GM21381 (cell line): ENCODE measurements around the gene ATP5F1D.

Experiments
- ATAC-seq: cut with Tn5 transposase; IDR thresholded peaks from one replicate; pipeline ENCODE4 v1.9.1; 2021; ENCODE audit warnings: mild to moderate bottlenecking, moderate library complexity; ENCODE audit not compliant: unreplicated experiment

The ATP5F1D gene

GRCh38 chr19:1231729-1232637, 9.6 kb upstream of the ATP5F1D start:
- ATAC-seq, result no peak

- ATAC-seq, result no peak
These were observed 8.9 kb upstream of the ATP5F1D start for GRCh38 chr19:1232652-1233072.

GRCh38 chr19:1233115-1233667, 8.4 kb upstream of the ATP5F1D start:
- ATAC-seq, result no peak

DNA sequence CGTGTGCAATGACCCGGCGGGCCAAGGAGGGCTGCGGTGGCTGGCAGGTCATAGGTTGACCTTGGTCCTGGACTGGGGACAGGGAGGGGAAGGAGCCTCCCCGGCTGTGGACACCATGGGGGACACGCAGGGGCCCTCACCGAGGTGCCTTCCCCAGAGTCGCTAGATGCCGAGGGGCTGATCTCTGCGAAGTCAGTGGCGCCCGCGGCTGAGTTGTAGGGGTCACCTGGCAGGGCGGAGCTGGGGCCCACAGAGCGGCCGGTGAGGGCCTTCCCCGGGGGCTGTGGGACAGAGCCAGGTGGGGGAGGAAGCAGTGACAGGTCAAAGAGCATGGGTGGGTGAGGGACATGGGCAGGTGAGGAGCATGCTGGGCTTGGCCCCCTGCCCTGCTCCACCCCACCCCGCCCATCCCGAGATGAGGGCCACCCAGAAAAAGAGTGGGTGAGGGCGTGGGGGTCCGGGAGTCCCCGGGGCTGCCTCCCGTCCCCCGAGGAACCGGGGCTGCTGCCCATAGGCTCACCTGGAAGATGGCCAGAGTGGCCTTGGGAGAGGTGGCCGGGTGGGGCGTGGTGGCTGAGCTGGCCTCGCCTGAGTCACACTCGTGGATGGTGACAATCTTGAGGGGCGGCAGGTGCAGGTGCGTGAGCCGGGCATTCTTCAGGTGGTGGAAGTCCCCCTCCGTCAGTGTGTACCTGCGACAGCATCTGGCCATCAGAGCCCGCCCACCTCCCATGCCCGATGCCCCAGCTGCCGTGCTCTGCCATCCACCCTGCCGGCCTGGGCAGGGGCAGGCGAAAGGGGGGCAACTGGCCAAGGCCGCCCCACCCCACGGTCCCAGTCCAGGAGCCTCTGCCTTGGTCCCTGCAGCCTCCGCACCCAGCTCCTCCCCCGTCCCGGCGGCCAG, 7.2 kb upstream of the ATP5F1D start:
- ATAC-seq, result no peak

- ATAC-seq, result no peak
These were observed 6.6 kb upstream of the ATP5F1D start for GRCh38 chr19:1234955-1235380.

- ATAC-seq, result no peak
These were observed 5.7 kb upstream of the ATP5F1D start for GRCh38 chr19:1235625-1236538.

- ATAC-seq, result no peak
These were observed 5.0 kb upstream of the ATP5F1D start for GRCh38 chr19:1236576-1236975.

DNA sequence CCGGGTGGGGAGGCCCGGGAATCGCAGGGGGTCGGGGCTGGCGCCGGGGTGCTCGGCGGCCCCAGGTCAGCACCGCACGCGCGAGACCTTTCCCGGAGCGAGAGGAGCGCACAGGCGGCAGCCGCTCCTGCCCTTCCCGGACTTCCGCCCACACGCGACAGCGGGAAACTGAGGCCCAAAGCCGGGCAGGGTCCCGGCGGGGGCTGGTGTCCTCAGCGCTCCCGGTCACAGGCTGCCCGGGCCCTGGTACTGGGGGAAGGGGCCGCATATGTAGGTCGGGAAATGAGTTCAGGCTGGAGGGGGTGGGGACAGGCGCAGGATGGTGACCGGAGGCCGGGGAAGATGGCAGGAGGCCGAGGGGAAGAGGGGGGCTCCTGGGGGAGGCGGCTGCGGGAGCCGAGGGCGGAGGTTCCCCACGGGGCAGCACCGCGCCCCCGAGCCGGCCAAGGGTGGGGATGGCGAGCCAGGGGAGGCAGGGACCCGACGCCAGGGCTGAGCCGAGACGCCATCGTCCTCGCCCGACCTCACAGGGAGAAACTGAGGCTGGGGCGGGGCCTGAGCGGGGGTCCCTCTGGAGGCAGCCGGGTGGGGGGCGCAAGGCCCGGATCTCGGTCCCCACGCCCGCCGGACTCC, 4.4 kb upstream of the ATP5F1D start:
- no peak for ATAC-seq

GRCh38 chr19:1237754-1238368, 3.7 kb upstream of the ATP5F1D start, which contains the start of gene CBARP:
TSS of gene CBARP (minus strand) at chr19:1238005. CDS start at chr19:1236100, 1,905 bp downstream.
- no peak for ATAC-seq

GRCh38 chr19:1238369-1239303, 2.9 kb upstream of the ATP5F1D start:
- no peak for ATAC-seq

DNA sequence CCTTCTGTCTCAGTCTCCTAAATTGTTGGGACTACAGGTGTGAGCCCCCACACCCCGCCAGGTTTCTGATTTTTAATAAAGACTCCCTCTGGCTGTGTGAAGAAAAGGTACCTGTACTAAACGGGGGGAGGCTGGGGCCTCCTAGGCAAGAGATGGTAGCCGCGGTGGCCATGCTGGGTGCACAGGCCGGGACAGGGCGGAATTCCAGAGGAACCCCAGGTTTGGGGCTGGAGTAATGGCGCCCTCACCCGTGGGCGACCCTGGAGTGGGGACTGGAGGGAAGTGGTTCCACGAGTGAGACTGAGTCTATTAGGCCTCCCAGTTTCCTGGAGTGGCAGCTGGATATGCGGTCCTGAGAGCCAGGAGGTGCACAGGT, 2.1 kb upstream of the ATP5F1D start:
- no peak for ATAC-seq

DNA sequence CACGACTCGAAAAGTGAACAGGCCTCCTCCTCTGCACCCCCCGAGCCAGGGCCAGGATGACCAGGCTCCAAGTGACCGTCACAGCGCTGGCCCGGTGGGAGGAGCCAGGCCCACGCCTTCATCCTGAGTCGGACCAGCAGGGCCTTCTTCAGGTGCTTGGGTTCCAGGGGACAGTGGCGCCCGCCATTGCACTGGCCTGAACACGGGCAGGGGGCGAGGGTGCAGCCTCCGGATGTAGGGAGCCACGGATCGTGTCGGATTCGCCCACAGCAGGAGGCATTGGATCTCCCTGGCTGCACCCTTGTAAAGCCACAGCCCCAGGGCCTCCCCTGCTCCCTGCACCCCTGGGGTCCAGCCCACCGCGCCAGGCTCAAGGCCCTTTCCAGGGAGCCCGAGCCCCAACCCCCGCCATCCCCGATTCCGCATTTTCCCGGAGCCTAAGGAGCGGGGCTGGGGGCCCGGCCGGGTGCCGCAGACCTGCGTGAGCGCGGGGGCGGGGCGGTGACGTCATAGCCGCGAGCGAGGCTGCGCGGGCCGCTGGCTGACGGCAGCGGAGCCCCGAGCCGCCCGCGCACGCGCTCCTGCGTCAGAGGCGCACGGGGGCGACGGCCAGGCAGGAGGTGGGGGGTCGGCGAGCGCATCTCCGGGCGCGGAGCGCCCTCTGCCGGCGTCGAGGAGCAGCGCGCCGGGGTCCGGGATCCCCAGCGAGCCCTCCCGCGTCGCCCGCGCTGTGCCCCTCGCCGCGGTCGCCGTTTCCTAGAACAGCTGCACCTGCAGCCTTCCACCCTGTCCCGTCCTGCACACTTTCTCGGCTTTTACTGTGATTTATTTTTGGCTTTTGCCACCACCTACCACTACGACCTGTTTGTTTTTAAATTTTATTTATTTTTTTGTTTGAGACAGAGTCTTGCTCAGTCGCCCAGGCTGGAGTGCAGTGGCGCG, 1.5 kb upstream of the ATP5F1D start:
- no peak for ATAC-seq

- no peak for ATAC-seq
These were observed 626 bp upstream of the ATP5F1D start for GRCh38 chr19:1240925-1241324.

GRCh38 chr19:1243768-1244692, 2.5 kb downstream of the ATP5F1D start:
- ATAC-seq, result no peak

GRCh38 chr19:1244693-1245451, 3.3 kb downstream of the ATP5F1D start:
- ATAC-seq, result no peak
